IMR-90 (cell line): Measurements from ENCODE around the gene CHTF8. TPM values are rescaled to one million over a fixed set of nuclear protein-coding genes. Genes with fewer than 3 reads are reported as not detected.

ENCODE experiments used
- ATAC-seq: fragments of 200-7000 bp; cut with Tn5 transposase; 2 replicates; pipeline ENCODE4 v1.9.1; 2020; ENCODE audit warnings: low read depth, mild to moderate bottlenecking, moderate library complexity
- BruUV-seq: library from RNA; stranded (reverse); fragments of 400-500 nt; replicated peaks from 2 replicates; lab custom pipeline; 2021; lab: Mats Ljungman, UMichigan
- CTCF ChIA-PET: fragments of 300-600 bp; formaldehyde crosslinking; extraction: SDS; loops from one replicate; lab custom pipeline; 2021; ENCODE audit warnings: antibody characterized with exemption; lab: Yijun Ruan, JAX
- POLR2A ChIA-PET: fragments of 300-600 bp; sonication (Branson Sonifier 250); formaldehyde crosslinking; loops from one replicate; lab custom pipeline; 2022; ENCODE audit warnings: antibody characterized with exemption; ENCODE audit not compliant: unreplicated experiment; lab: Charles Lee
- DNase-seq: peaks from one replicate; pipeline ENCODE4 v3.0.0; 2013
- H2AFZ ChIP-seq: replicated peaks from 2 replicates; pipeline ENCODE3; 2013; ENCODE audit warnings: low read length, mild to moderate bottlenecking; ENCODE audit not compliant: poor library complexity
- H2AK5ac ChIP-seq: 2 replicates; pipeline ENCODE4 v1.6.1; 2013; ENCODE audit warnings: low read depth, low read length, inconsistent platforms
- H2AK9ac ChIP-seq: replicated peaks from 2 replicates; pipeline ENCODE3; 2013; ENCODE audit warnings: mild to moderate bottlenecking, low read depth, low read length, moderate library complexity; ENCODE audit not compliant: poor library complexity
- H2BK120ac ChIP-seq: 2 replicates; pipeline ENCODE4 v1.6.1; 2013; ENCODE audit warnings: low read depth, low read length, inconsistent platforms
- H2BK15ac ChIP-seq: 3 replicates; pipeline ENCODE4 v1.6.1; 2013; ENCODE audit warnings: low read depth, low read length, inconsistent platforms
- H2BK20ac ChIP-seq: 2 replicates; pipeline ENCODE4 v1.6.1; 2013; ENCODE audit warnings: low read depth, mild to moderate bottlenecking, inconsistent platforms, low read length, moderate library complexity
- H2BK5ac ChIP-seq: 2 replicates; pipeline ENCODE4 v1.6.1; 2013; ENCODE audit warnings: mild to moderate bottlenecking, low read depth, low read length, inconsistent platforms; ENCODE audit not compliant: poor library complexity, severe bottlenecking
- H3K14ac ChIP-seq: replicated peaks from 2 replicates; pipeline ENCODE4 v1.6.1; 2013; ENCODE audit warnings: low read depth, low read length, inconsistent platforms
- H3K18ac ChIP-seq: 2 replicates; pipeline ENCODE4 v1.6.1; 2013; ENCODE audit warnings: low read depth, low read length, control low read depth
- H3K23ac ChIP-seq: 2 replicates; pipeline ENCODE4 v1.6.1; 2013; ENCODE audit warnings: low read depth, low read length, inconsistent platforms
- H3K27ac ChIP-seq: 2 replicates; pipeline ENCODE4 v1.5.1; 2013; ENCODE audit warnings: mild to moderate bottlenecking, control low read depth, low read length; ENCODE audit not compliant: insufficient read depth
- H3K27me3 ChIP-seq: 2 replicates; pipeline ENCODE4 v1.6.1; 2013; ENCODE audit warnings: low read length; ENCODE audit not compliant: control insufficient read depth, insufficient read depth
- H3K36me3 ChIP-seq: 2 replicates; pipeline ENCODE4 v1.6.1; 2013; ENCODE audit warnings: low read length, mixed read lengths; ENCODE audit not compliant: control insufficient read depth, insufficient read depth
- H3K4ac ChIP-seq: 2 replicates; pipeline ENCODE4 v1.6.1; 2013; ENCODE audit warnings: low read depth, low read length, inconsistent platforms
- H3K4me1 ChIP-seq: 2 replicates; pipeline ENCODE4 v1.6.1; 2013; ENCODE audit warnings: low read length, mixed read lengths; ENCODE audit not compliant: control insufficient read depth, insufficient read depth
- H3K4me2 ChIP-seq: 2 replicates; pipeline ENCODE4 v1.6.1; 2013; ENCODE audit warnings: low read depth, mild to moderate bottlenecking, control low read depth, low read length, moderate library complexity
- H3K4me3 ChIP-seq: 2 replicates; pipeline ENCODE4 v1.5.1; 2013; ENCODE audit warnings: low read depth, mild to moderate bottlenecking, control low read depth, low read length, moderate library complexity; ENCODE audit not compliant: insufficient read depth
- H3K56ac ChIP-seq: 2 replicates; pipeline ENCODE4 v1.6.1; 2013; ENCODE audit warnings: low read length, inconsistent platforms; ENCODE audit not compliant: insufficient read depth; ENCODE audit errors: extremely low read depth
- H3K79me1 ChIP-seq, 2 experiments: 2 replicates each; pipeline ENCODE4 v1.6.1; 2013; ENCODE audit warnings: low read length in 2 of 2, inconsistent platforms in 1 of 2, low read depth in 1 of 2
- H3K9ac ChIP-seq: 2 replicates; pipeline ENCODE4 v1.6.1; 2013; ENCODE audit warnings: low read depth, low read length, control low read depth
- H3K9me1 ChIP-seq: 2 replicates; pipeline ENCODE4 v1.6.1; 2013; ENCODE audit warnings: low read length, inconsistent platforms; ENCODE audit not compliant: insufficient read depth
- H3K9me3 ChIP-seq: 2 replicates; pipeline ENCODE4 v1.6.1; 2013; ENCODE audit warnings: low read length; ENCODE audit not compliant: control insufficient read depth, insufficient read depth
- H4K20me1 ChIP-seq: 2 replicates; pipeline ENCODE4 v1.6.1; 2013; ENCODE audit warnings: low read length, inconsistent platforms; ENCODE audit not compliant: insufficient read depth
- H4K5ac ChIP-seq: 2 replicates; pipeline ENCODE4 v1.6.1; 2013; ENCODE audit warnings: mild to moderate bottlenecking, low read depth, low read length, control low read depth
- H4K8ac ChIP-seq, 2 experiments: 2 replicates each; pipeline ENCODE4 v1.6.1; 2013; ENCODE audit warnings: low read depth in 2 of 2, low read length in 2 of 2, control low read depth in 1 of 2, inconsistent platforms in 1 of 2
- H4K91ac ChIP-seq: 2 replicates; pipeline ENCODE4 v1.6.1; 2013; ENCODE audit warnings: low read depth, low read length, inconsistent platforms; ENCODE audit not compliant: insufficient read depth
- CEBPB ChIP-seq: IDR thresholded peaks from 2 replicates; pipeline ENCODE4 v1.6.1; 2012; ENCODE audit warnings: low read depth, low read length, improper control_type of control experiment
- FOS ChIP-seq: fragments of 150-350 bp; IDR thresholded peaks from 2 replicates; pipeline ENCODE4 v1.6.1; 2016; ENCODE audit warnings: low read depth, low read length
- MAFK ChIP-seq: IDR thresholded peaks from 2 replicates; pipeline ENCODE4 v1.6.1; 2012; ENCODE audit warnings: low read depth, low read length, improper control_type of control experiment
- MXI1 ChIP-seq: IDR thresholded peaks from 2 replicates; pipeline ENCODE4 v1.6.1; 2012; ENCODE audit warnings: low read depth, mild to moderate bottlenecking, low read length, moderate library complexity, borderline replicate concordance
- NFE2L2 ChIP-seq: fragments of 150-350 bp; IDR thresholded peaks from 2 replicates; pipeline ENCODE4 v1.6.1; 2016; ENCODE audit warnings: low read depth, mild to moderate bottlenecking, low read length
- RFX5 ChIP-seq: IDR thresholded peaks from 2 replicates; pipeline ENCODE4 v1.8.0; 2012; ENCODE audit warnings: low read depth, mild to moderate bottlenecking, low read length, moderate library complexity
- SMC3 ChIP-seq: fragments of 150-350 bp; IDR thresholded peaks from 2 replicates; pipeline ENCODE4 v1.6.1; 2016; ENCODE audit warnings: low read depth, mild to moderate bottlenecking, antibody characterized with exemption, low read length, moderate library complexity
- WGBS, 2 experiments: methylation state at CpG; one replicate each; pipeline versions ENCODE4 v1.1.5 to v1.1.7; 2013; ENCODE audit warnings: missing lambda C conversion rate in 2 of 2; ENCODE audit not compliant: insufficient read length in 1 of 2; ENCODE audit errors: extremely low coverage in 2 of 2; 5-methylcytosine and 5-hydroxymethylcytosine counted together
- dilution Hi-C: fragments of 300-500 bp; cut with HindIII; formaldehyde crosslinking; loops from one replicate; pipeline ENCODE4 v1.14.3; 2018; ENCODE audit warnings: low sequenced_read_pairs; ENCODE audit not compliant: unreplicated experiment
- in situ Hi-C: fragments of 300-500 bp; cut with MboI; formaldehyde crosslinking; loops from 3 replicates; pipeline ENCODE4 v1.14.3; 2019; ENCODE audit warnings: low sequenced_read_pairs, inconsistent platforms, mixed read lengths
- intact Hi-C: fragments of 100-400 bp; cut with micrococcal nuclease; formaldehyde crosslinking; loops from 2 replicates; pipeline ENCODE4 v1.10.0; 2022
- polyA plus RNA-seq, 3 experiments: library from polyadenylated mRNA; depleted of rRNA; stranded (reverse); fragments of >200 nt; gene quantifications; 2 replicates each; pipeline ENCODE4 v1.2.3, GENCODE V29; 2012; ENCODE audit warnings: low replicate concordance in 1 of 3
- total RNA-seq: library from RNA; depleted of rRNA; stranded (reverse); fragments of >200 nt; gene quantifications from 2 replicates; pipeline ENCODE4 v1.2.3, GENCODE V29; 2012
- TF ChIP-seq, protein P1 (sequence below): conservative IDR thresholded peaks from 2 replicates; pipeline ENCODE4 v1.5.1; 2012; ENCODE audit warnings: mild to moderate bottlenecking, low read depth, low read length, improper control_type of control experiment

The CHTF8 gene
- total and polyA plus RNA-seq, 2 of the 4 experiments (the other 2 are of a cell fraction) = 47.1 to 122 TPM

DNA sequence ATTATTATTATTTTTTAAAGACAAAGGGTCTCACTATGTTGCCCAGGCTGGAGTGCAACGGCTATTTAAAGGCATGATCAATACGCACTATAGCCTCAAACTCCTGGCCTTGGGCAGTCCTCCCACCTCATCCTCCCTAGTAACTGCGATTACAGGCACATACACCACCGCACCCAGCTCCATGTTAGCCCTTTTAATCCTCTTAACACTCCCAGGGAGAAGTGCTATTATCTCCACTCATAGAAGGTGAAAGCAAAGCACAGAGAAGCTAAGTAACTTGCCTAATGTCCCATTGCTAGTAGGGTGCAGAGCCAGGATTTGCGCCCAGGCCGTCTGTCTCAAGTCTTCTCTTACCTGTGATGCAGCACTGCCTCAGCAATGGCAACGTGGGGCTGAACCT is 22.0 kb downstream of the CHTF8 start:
- H3K4me1 ChIP-seq = peaks cover 2% of the 10 kb centered on the region; the same call in 1 of the 2 replicates
- H3K4me2 ChIP-seq = no peak overlapping the region
- TF ChIP-seq SMC3 (no peak), CEBPB (no peak), NFE2L2 (no peak), RFX5 (no peak), MAFK (no peak), FOS (no peak), MXI1 (no peak)
- TF ChIP-seq, protein P1, sequence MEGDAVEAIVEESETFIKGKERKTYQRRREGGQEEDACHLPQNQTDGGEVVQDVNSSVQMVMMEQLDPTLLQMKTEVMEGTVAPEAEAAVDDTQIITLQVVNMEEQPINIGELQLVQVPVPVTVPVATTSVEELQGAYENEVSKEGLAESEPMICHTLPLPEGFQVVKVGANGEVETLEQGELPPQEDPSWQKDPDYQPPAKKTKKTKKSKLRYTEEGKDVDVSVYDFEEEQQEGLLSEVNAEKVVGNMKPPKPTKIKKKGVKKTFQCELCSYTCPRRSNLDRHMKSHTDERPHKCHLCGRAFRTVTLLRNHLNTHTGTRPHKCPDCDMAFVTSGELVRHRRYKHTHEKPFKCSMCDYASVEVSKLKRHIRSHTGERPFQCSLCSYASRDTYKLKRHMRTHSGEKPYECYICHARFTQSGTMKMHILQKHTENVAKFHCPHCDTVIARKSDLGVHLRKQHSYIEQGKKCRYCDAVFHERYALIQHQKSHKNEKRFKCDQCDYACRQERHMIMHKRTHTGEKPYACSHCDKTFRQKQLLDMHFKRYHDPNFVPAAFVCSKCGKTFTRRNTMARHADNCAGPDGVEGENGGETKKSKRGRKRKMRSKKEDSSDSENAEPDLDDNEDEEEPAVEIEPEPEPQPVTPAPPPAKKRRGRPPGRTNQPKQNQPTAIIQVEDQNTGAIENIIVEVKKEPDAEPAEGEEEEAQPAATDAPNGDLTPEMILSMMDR = no peak
- dilution Hi-C loops (no loop called here), intact Hi-C loops (no loop called here), in situ Hi-C loops (loop anchor here (10.0 kb wide), 2 partner anchors 136 to 406 kb away; no protein-coding TSS in a partner anchor)
- WGBS, 2 experiments = 100% methylated on average over 2 of the region's 7 CpGs; no CpG with 5 or more reads in 1 of the 2 experiments
- H3K9ac ChIP-seq = no peak overlapping the region
- no peak overlapping the region for H2AK9ac ChIP-seq
- DNase-seq (no peak), ATAC-seq (no peak)
- H4K20me1 ChIP-seq = peaks cover 32% of the 10 kb centered on the region
- no peak overlapping the region for H3K4me3 ChIP-seq
- no peak overlapping the region for H4K5ac ChIP-seq
- no peak overlapping the region for H4K8ac ChIP-seq
- H3K36me3 ChIP-seq = peaks cover 22% of the 10 kb centered on the region
- BruUV-seq = no TSS peak
- no peak overlapping the region for H4K91ac ChIP-seq
- no peak overlapping the region for H3K14ac ChIP-seq
- H2AK5ac ChIP-seq = no peak overlapping the region
- H3K9me1 ChIP-seq = peaks cover 5% of the 10 kb centered on the region; the same call in 1 of the 2 replicates
- no peak overlapping the region for H2BK15ac ChIP-seq
- no peaks in the 10 kb centered on the region for H3K9me3 ChIP-seq
- no peak overlapping the region for H2BK5ac ChIP-seq
- no peak overlapping the region for H2BK120ac ChIP-seq
- ChIA-PET CTCF (no interaction called here), POLR2A (no interaction called here)
- H3K27ac ChIP-seq = no peak overlapping the region
- no peak overlapping the region for H3K56ac ChIP-seq
- H2AFZ ChIP-seq = no peak overlapping the region
- H2BK20ac ChIP-seq = no peak overlapping the region
- no peak overlapping the region for H3K18ac ChIP-seq
- no peaks in the 10 kb centered on the region for H3K27me3 ChIP-seq
- H3K4ac ChIP-seq = no peak overlapping the region
- H3K23ac ChIP-seq = no peak overlapping the region
- peaks cover 0 to 30% of the 10 kb centered on the region in 2 experiments; a peak in 2 of 4 replicates for H3K79me1 ChIP-seq
